K562 (cell line): ENCODE results near the gene FLT1. TPM values are rescaled to one million over a fixed set of nuclear protein-coding genes. Genes with fewer than 3 reads are reported as not detected.

Experiments used
- ATAC-seq: fragments of 200-7000 bp; cut with Tn5 transposase; 3 replicates; pipeline ENCODE4 v1.9.1; 2020; ENCODE audit warnings: moderate library complexity
- BruUV-seq: library from RNA; stranded (reverse); fragments of 400-500 nt; replicated peaks from 2 replicates; lab custom pipeline; 2021; lab: Mats Ljungman, UMichigan
- CTCF ChIA-PET: fragments of 300-600 bp; formaldehyde crosslinking; extraction: SDS; loops from one replicate; lab custom pipeline; 2021; ENCODE audit warnings: low intra/inter-chr PET ratio; lab: Yijun Ruan, JAX
- POLR2A ChIA-PET: fragments of 300-600, 350-650 bp; sonication (Branson Sonifier 250); formaldehyde crosslinking; extraction: SDS; loops from one replicate; lab custom pipeline; 2021; ENCODE audit warnings: antibody characterized with exemption, inconsistent platforms; lab: Yijun Ruan, JAX
- DNase-seq, 4 experiments: peaks; one replicate each; pipeline versions ENCODE4 v3.0.0 to v3.0.0-alpha.2; 2011 to 2018; ENCODE audit warnings: low spot score in 3 of 4, mixed read lengths in 3 of 4; ENCODE audit errors: extremely low read depth in 1 of 4
- FAIRE-seq: peaks from 2 replicates; lab custom pipeline; 2011; peaks lifted over from hg19 to GRCh38; lab: Jason Lieb, UNC
- H2AFZ ChIP-seq: 2 replicates; pipeline ENCODE4 v1.6.0; 2011; ENCODE audit warnings: low read depth, low read length, control low read depth, inconsistent platforms
- H3K27ac ChIP-seq: fragments of 200-600 bp; 3 replicates; pipeline ENCODE4 v1.8.0; 2011; ENCODE audit warnings: low read depth, mild to moderate bottlenecking, control low read depth, inconsistent platforms, low read length, moderate library complexity, mixed read lengths; ENCODE audit errors: extremely low read depth
- H3K27me3 ChIP-seq, 2 experiments: fragments of 300-600 bp in 1 of 2; 2 replicates in 1 of 2; 3 replicates in 1 of 2; pipeline versions ENCODE4 v1.6.0 to v1.8.0; 2011; ENCODE audit warnings: inconsistent platforms in 2 of 2, low read length in 2 of 2, mild to moderate bottlenecking in 1 of 2, mixed read lengths in 1 of 2, moderate library complexity in 1 of 2; ENCODE audit not compliant: control insufficient read depth in 2 of 2, insufficient read depth in 2 of 2
- H3K36me3 ChIP-seq: fragments of 300-600 bp; 3 replicates; pipeline ENCODE4 v1.8.0; 2011; ENCODE audit warnings: mild to moderate bottlenecking, low read length, inconsistent platforms; ENCODE audit not compliant: control insufficient read depth, insufficient read depth
- H3K4me1 ChIP-seq, 2 experiments: fragments of 200-600 bp in 1 of 2; replicated peaks in 1 of 2; 2 replicates in 1 of 2; 3 replicates in 1 of 2; pipeline versions ENCODE4 v1.5.1 to v1.8.0; 2011; ENCODE audit warnings: inconsistent platforms in 2 of 2, low read length in 2 of 2, mild to moderate bottlenecking in 1 of 2, mixed read lengths in 1 of 2, moderate library complexity in 1 of 2; ENCODE audit not compliant: control insufficient read depth in 2 of 2, insufficient read depth in 2 of 2
- H3K4me2 ChIP-seq: 2 replicates; pipeline ENCODE4 v1.6.1; 2011; ENCODE audit warnings: low read length, control low read depth, inconsistent platforms, mixed read lengths; ENCODE audit not compliant: insufficient read depth
- H3K4me3 ChIP-seq: fragments of 200-600 bp; sonication (generic), shearing (Covaris generic); 2 replicates; pipeline ENCODE4 v1.5.1; 2016; ENCODE audit warnings: control low read depth, inconsistent platforms
- H3K79me2 ChIP-seq: fragments of 200-600 bp; 3 replicates; pipeline ENCODE4 v1.8.0; 2011; ENCODE audit warnings: low read length, inconsistent platforms; ENCODE audit not compliant: control insufficient read depth, insufficient read depth
- H3K9ac ChIP-seq, 2 experiments: 2 replicates each; pipeline versions ENCODE4 v1.6.0 to v1.6.1; 2011; ENCODE audit warnings: low read depth in 2 of 2, low read length in 2 of 2, control low read depth in 1 of 2, inconsistent platforms in 1 of 2, mild to moderate bottlenecking in 1 of 2, mixed read lengths in 1 of 2; ENCODE audit not compliant: insufficient read depth in 1 of 2
- H3K9me1 ChIP-seq: one replicate; pipeline ENCODE4 v1.6.0; 2011; ENCODE audit warnings: inconsistent platforms, mild to moderate bottlenecking, low read length, moderate library complexity; ENCODE audit not compliant: control insufficient read depth, insufficient read depth
- H3K9me3 ChIP-seq: replicated peaks from 2 replicates; pipeline ENCODE4 v1.5.1; 2011; ENCODE audit warnings: low read depth, low read length, inconsistent platforms; ENCODE audit not compliant: control insufficient read depth, insufficient read depth
- H4K20me1 ChIP-seq: replicated peaks from 2 replicates; pipeline ENCODE4 v1.6.1; 2011; ENCODE audit warnings: low read length, inconsistent platforms, mixed read lengths; ENCODE audit not compliant: control insufficient read depth, insufficient read depth
- HMGN3 ChIP-seq: IDR thresholded peaks from 2 replicates; pipeline ENCODE4 v1.6.1; 2011; ENCODE audit warnings: borderline replicate concordance, low read depth, mild to moderate bottlenecking, mixed read lengths, low read length; ENCODE audit not compliant: insufficient read length; ENCODE audit errors: extremely low read depth
- MLX ChIP-seq, 2 experiments: fragments of 450-650 bp in 1 of 2; sonication (generic) in 1 of 2; formaldehyde crosslinking; conservative IDR thresholded peaks; 2 replicates each; pipeline versions ENCODE4 v1.4.0 to v1.8.1; 2020 to 2022; ENCODE audit warnings: mild to moderate bottlenecking in 1 of 2, missing genetic modification reagents in 1 of 2
- MTA3 ChIP-seq: fragments of 450-650 bp; formaldehyde crosslinking; IDR thresholded peaks from 2 replicates; pipeline ENCODE4 v1.6.1; 2017; ENCODE audit warnings: mild to moderate bottlenecking, borderline replicate concordance
- RBM22 ChIP-seq: fragments of 200-400 bp; formaldehyde crosslinking; IDR thresholded peaks from 2 replicates; pipeline ENCODE4 v1.6.1; 2018; ENCODE audit warnings: low read length, low read depth; ENCODE audit not compliant: poor library complexity, severe bottlenecking
- TRIM25 ChIP-seq: fragments of 450-650 bp; IDR thresholded peaks from 2 replicates; pipeline ENCODE4 v1.7.0; 2016; ENCODE audit warnings: borderline replicate concordance
- ZNF655 ChIP-seq: fragments of 250-450 bp; sonication (Bioruptor Pico); IDR thresholded peaks from 2 replicates; pipeline ENCODE4 v1.5.0; 2021
- WGBS: fragments of 100-300 bp; shearing (Covaris generic); methylation state at CpG from one replicate; pipeline ENCODE4 v1.1.6; 2016; ENCODE audit warnings: low coverage, mixed read lengths; ENCODE audit not compliant: insufficient coverage; ENCODE audit errors: missing lambda C conversion rate; 5-methylcytosine and 5-hydroxymethylcytosine counted together
- in situ Hi-C: fragments of 300-500 bp; cut with MboI; formaldehyde crosslinking; loops from 4 replicates; pipeline ENCODE4 v1.15.0; 2018; ENCODE audit warnings: inconsistent platforms, mixed read lengths
- intact Hi-C: fragments of 100-400 bp; cut with micrococcal nuclease; formaldehyde crosslinking; loops from 2 replicates; pipeline ENCODE4 v1.14.2; 2022
- polyA plus RNA-seq, 8 experiments: library from polyadenylated mRNA; depleted of rRNA in 4 of 8; stranded (reverse) in 5 of 8; unstranded in 3 of 8; fragments of >200 nt; fragmentation: Nextera tagmentation in 2 of 8; fragmentation: Illumina TruSeq in 1 of 8; extraction: Ambion mirVana in 2 of 8; extraction: Trizol in 1 of 8; gene quantifications; 2 replicates each; pipeline versions ENCODE4 v1.2.1 to v1.2.3, GENCODE V29; 2011 to 2014; ENCODE audit warnings: inconsistent platforms in 1 of 8, missing spikeins in 1 of 8
- total RNA-seq, 7 experiments: library from RNA; depleted of rRNA in 6 of 7; stranded (reverse); fragments of >200 nt in 6 of 7; fragmentation: Illumina TruSeq in 2 of 7; extraction: Trizol in 2 of 7; gene quantifications; 2 replicates each; pipeline versions ENCODE4 v1.2.1 to v1.2.3, GENCODE V29; 2011 to 2021; ENCODE audit warnings: low replicate concordance in 1 of 7

FLT1 gene
- total and polyA plus RNA-seq, 9 of the 15 experiments (the other 6 are each of a cell fraction or from before 2014, with no cell fraction given): 0.01 to 2.0 (median 0.22) TPM

- TF ChIP-seq RBM22: no peak
- no peak for TF ChIP-seq HMGN3
- TF ChIP-seq MTA3: no peak
- TF ChIP-seq, all 486 proteins: peak for 0
Observed at GRCh38 chr13:28337166-28338005, 157.5 kb downstream of the FLT1 start (continued).

GRCh38 chr13:28336193-28336657, 158.7 kb downstream of the FLT1 start:
- H4K20me1 ChIP-seq: no peaks in the 10 kb centered on the region
- intact Hi-C loops (no loop called here), in situ Hi-C loops (no loop called here)
- ChIA-PET CTCF (no interaction called here), POLR2A (interaction anchor here (0.6 kb wide), 2 partner anchors 13 to 257 kb away, joined by 3 to 4 read pairs; no protein-coding TSS in a partner anchor)
- no peaks in the 10 kb centered on the region for H3K9me3 ChIP-seq
- no peak overlapping the region for H3K27ac ChIP-seq
- DNase-seq (no peak), FAIRE-seq (no peak), ATAC-seq (no peak)
- no peaks in the 10 kb centered on the region for H3K27me3 ChIP-seq
- H3K4me1 ChIP-seq: no peaks in the 10 kb centered on the region
- H3K9ac ChIP-seq: no peak overlapping the region
- no peaks in the 10 kb centered on the region for H3K79me2 ChIP-seq
- WGBS: 49% methylated on average over 3 of the region's 3 CpGs
- H3K36me3 ChIP-seq: no peaks in the 10 kb centered on the region
- H3K4me2 ChIP-seq: no peak overlapping the region
- H2AFZ ChIP-seq: no peak overlapping the region
- H3K4me3 ChIP-seq: no peak overlapping the region
- BruUV-seq: no TSS peak
- no peaks in the 10 kb centered on the region for H3K9me1 ChIP-seq
- TF ChIP-seq MLX (CRISPR knock-in tag; conservative IDR thresholded peaks at IDR 0.05): no peak
- TF ChIP-seq ZNF655 (CRISPR knock-in tag): no peak
- TF ChIP-seq TRIM25: no peak
